OCI-LY1 (cell line): ENCODE results near the gene HMGCLL1.

Experiments used
- H2AFZ ChIP-seq: fragments of 200-600 bp; sonication (generic), shearing (Covaris generic); 2 replicates; pipeline ENCODE4 v1.6.0; 2014; ENCODE audit warnings: antibody characterized with exemption, mild to moderate bottlenecking, low read length
- H3F3A ChIP-seq: fragments of 200-600 bp; sonication (generic), shearing (Covaris generic); 2 replicates; pipeline ENCODE4 v1.6.0; 2014; ENCODE audit warnings: mild to moderate bottlenecking, antibody characterized with exemption, low read length, moderate library complexity; ENCODE audit not compliant: insufficient read depth
- H3K27ac ChIP-seq: fragments of 200-600 bp; sonication (generic); 2 replicates; pipeline ENCODE4 v1.5.1; 2014; ENCODE audit warnings: low read length, mixed run types, mild to moderate bottlenecking, low read depth; ENCODE audit not compliant: poor library complexity, severe bottlenecking
- H3K27me3 ChIP-seq: fragments of 200-600 bp; sonication (generic); 2 replicates; pipeline ENCODE4 v1.6.0; 2014; ENCODE audit warnings: antibody characterized with exemption, mild to moderate bottlenecking, low read length, moderate library complexity; ENCODE audit not compliant: insufficient read depth
- H3K36me3 ChIP-seq: fragments of 200-600 bp; sonication (generic); 2 replicates; pipeline ENCODE4 v1.6.1; 2014; ENCODE audit warnings: mild to moderate bottlenecking, antibody characterized with exemption, low read length, moderate library complexity, mixed read lengths; ENCODE audit not compliant: insufficient read depth
- H3K4me1 ChIP-seq: fragments of 200-600 bp; sonication (generic); 2 replicates; pipeline ENCODE4 v1.5.1; 2014; ENCODE audit warnings: mild to moderate bottlenecking, low read length, moderate library complexity; ENCODE audit not compliant: insufficient read depth, severe bottlenecking
- H3K4me2 ChIP-seq: fragments of 200-600 bp; sonication (generic), shearing (Covaris generic); 2 replicates; pipeline ENCODE4 v1.6.1; 2014; ENCODE audit warnings: low read length
- H3K4me3 ChIP-seq: fragments of 200-600 bp; sonication (generic); 2 replicates; pipeline ENCODE4 v1.5.1; 2014; ENCODE audit warnings: low read length, low read depth, mild to moderate bottlenecking, mixed read lengths; ENCODE audit not compliant: poor library complexity, severe bottlenecking
- H3K79me2 ChIP-seq: fragments of 200-600 bp; shearing (Covaris generic); 2 replicates; pipeline ENCODE4 v1.6.1; 2016; ENCODE audit warnings: mixed run types, low read length, mixed read lengths; ENCODE audit not compliant: insufficient read depth
- H3K9ac ChIP-seq: fragments of 200-600 bp; sonication (generic), shearing (Covaris generic); 2 replicates; pipeline ENCODE4 v1.6.1; 2014; ENCODE audit warnings: mild to moderate bottlenecking, low read length, mixed read lengths
- H3K9me2 ChIP-seq: fragments of 200-600 bp; sonication (generic), shearing (Covaris generic); 2 replicates; pipeline ENCODE4 v1.6.1; 2014; ENCODE audit warnings: low read depth, mild to moderate bottlenecking, low read length, mixed read lengths
- H3K9me3 ChIP-seq: fragments of 200-600 bp; shearing (Covaris generic); 2 replicates; pipeline ENCODE4 v1.6.1; 2014; ENCODE audit warnings: low read length, mixed read lengths
- H4K20me1 ChIP-seq: fragments of 200-600 bp; sonication (generic), shearing (Covaris generic); 2 replicates; pipeline ENCODE4 v1.6.0; 2016; ENCODE audit warnings: mild to moderate bottlenecking, low read length; ENCODE audit not compliant: insufficient read depth
- EZH2 ChIP-seq: fragments of 200-600 bp; sonication (generic), shearing (Covaris generic); IDR thresholded peaks from 2 replicates; pipeline ENCODE4 v1.8.0; 2017; ENCODE audit warnings: borderline replicate concordance, mixed run types, mild to moderate bottlenecking, antibody characterized with exemption, low read length, moderate library complexity, mixed read lengths
- TF ChIP-seq, protein P1 (sequence below): fragments of 200-600 bp; sonication (generic), shearing (Covaris generic); IDR thresholded peaks from 2 replicates; pipeline ENCODE4 v1.5.1; 2017; ENCODE audit warnings: mild to moderate bottlenecking, antibody characterized with exemption, low read length, moderate library complexity, mixed read lengths

HMGCLL1 gene

DNA sequence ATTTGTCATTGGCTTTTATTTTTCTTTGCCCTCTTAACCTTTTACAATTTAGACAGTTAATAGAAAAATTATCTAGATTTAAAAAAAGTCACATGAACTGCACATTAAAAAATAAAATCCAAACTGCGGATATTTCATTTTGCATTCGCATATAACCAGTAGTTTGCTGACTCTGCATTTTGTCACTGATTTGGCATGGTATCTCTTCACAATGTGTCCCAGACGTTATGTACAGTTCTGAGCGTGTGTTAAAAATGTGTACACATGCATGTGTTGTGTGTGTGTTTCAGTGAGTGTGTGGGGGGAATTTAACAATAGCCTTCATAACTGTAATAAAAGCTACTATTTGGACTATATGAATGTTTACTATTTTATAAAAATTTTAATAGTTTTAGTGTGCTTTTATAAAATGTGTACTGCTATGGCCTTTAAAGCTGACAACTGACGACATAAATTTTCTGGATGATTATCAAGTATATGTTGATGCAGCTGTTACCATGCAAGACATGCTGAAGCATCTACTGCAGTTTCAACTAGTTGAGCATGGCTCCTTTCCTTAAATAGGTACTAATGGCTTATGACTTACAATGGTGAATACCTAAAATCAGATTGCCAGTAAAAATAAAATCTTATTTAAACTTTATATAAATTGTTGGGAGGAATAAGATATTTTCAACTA, 67.7 kb downstream of the HMGCLL1 start:
- Histone ChIP-seq H3K9ac (no peak overlapping the region), H3K9me2 (no peaks in the 10 kb centered on the region), H3F3A (no peaks in the 10 kb centered on the region), H3K27ac (no peak overlapping the region), H3K9me3 (no peaks in the 10 kb centered on the region), H3K27me3 (no peaks in the 10 kb centered on the region), H4K20me1 (no peaks in the 10 kb centered on the region), H3K4me1 (no peaks in the 10 kb centered on the region), H3K36me3 (no peaks in the 10 kb centered on the region), H3K79me2 (no peaks in the 10 kb centered on the region), H3K4me3 (no peak overlapping the region), H3K4me2 (no peak overlapping the region), H2AFZ (no peak overlapping the region)
- no peak for TF ChIP-seq EZH2
- TF ChIP-seq, protein P1, sequence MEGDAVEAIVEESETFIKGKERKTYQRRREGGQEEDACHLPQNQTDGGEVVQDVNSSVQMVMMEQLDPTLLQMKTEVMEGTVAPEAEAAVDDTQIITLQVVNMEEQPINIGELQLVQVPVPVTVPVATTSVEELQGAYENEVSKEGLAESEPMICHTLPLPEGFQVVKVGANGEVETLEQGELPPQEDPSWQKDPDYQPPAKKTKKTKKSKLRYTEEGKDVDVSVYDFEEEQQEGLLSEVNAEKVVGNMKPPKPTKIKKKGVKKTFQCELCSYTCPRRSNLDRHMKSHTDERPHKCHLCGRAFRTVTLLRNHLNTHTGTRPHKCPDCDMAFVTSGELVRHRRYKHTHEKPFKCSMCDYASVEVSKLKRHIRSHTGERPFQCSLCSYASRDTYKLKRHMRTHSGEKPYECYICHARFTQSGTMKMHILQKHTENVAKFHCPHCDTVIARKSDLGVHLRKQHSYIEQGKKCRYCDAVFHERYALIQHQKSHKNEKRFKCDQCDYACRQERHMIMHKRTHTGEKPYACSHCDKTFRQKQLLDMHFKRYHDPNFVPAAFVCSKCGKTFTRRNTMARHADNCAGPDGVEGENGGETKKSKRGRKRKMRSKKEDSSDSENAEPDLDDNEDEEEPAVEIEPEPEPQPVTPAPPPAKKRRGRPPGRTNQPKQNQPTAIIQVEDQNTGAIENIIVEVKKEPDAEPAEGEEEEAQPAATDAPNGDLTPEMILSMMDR = no peak

DNA sequence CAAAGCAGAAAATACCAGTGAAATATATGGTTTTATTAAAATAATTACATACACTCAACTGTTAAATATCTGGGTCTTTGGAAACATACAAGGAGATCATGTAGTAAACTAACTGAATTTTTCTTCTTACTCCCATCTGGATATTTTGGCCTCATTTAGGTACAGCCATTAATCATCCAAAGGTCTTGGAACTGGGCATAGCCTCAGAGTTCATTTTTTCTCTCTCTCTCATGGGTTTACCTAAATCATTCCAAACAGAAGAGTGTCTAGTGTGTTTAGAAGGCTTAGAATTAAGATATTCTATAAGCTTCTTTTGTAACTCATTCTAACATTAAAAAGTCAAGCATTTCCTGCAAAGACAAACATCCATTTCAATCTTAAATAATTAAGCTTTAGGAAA, 79.4 kb downstream of the HMGCLL1 start:
- Histone ChIP-seq H3K9ac (no peak overlapping the region), H4K20me1 (no peaks in the 10 kb centered on the region), H3K9me2 (no peaks in the 10 kb centered on the region), H3K36me3 (no peaks in the 10 kb centered on the region), H3K4me2 (no peak overlapping the region), H3K27ac (no peak overlapping the region), H3K79me2 (no peaks in the 10 kb centered on the region), H3K4me3 (no peak overlapping the region), H3F3A (no peaks in the 10 kb centered on the region), H3K4me1 (no peaks in the 10 kb centered on the region), H3K9me3 (no peaks in the 10 kb centered on the region), H3K27me3 (no peaks in the 10 kb centered on the region), H2AFZ (no peak overlapping the region)
- TF ChIP-seq, protein P1 = no peak
- no peak for TF ChIP-seq EZH2

DNA sequence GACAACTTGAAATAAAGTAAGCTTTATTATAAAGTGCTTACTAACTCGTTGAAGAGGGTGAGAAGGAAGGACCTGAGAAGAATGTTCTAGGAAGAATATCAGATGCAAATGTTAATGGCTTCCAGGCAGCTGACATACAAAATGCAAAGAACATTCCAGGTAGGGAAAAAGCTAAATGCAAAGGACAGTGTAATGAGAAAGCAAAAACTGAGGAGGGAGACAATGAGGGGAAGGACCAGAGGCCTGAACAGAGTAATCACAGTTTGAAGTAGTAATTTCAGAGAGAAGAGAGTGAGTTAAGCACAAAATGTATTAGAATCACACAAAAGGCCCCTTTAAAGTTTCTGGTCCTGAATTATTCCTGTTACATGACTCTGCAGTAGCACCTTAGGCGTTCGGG, 81.3 kb downstream of the HMGCLL1 start:
- no peak overlapping the region for H2AFZ ChIP-seq

More for the DNA sequence above, 81.3 kb downstream of the HMGCLL1 start:
- H3K36me3 ChIP-seq = no peaks in the 10 kb centered on the region
- no peak for TF ChIP-seq EZH2
- TF ChIP-seq, protein P1 = no peak
- no peaks in the 10 kb centered on the region for H3K79me2 ChIP-seq
- H3K9me3 ChIP-seq = no peaks in the 10 kb centered on the region
- no peak overlapping the region for H3K4me3 ChIP-seq
- H4K20me1 ChIP-seq = no peaks in the 10 kb centered on the region
- no peak overlapping the region for H3K27ac ChIP-seq
- H3K9ac ChIP-seq = no peak overlapping the region
- no peaks in the 10 kb centered on the region for H3K27me3 ChIP-seq
- H3K4me1 ChIP-seq = no peaks in the 10 kb centered on the region
- H3K4me2 ChIP-seq = no peak overlapping the region
- H3F3A ChIP-seq = no peaks in the 10 kb centered on the region
- no peaks in the 10 kb centered on the region for H3K9me2 ChIP-seq
